ENCODE measurements around the gene NOP14. TPM values are rescaled to one million over a fixed set of nuclear protein-coding genes. Genes with fewer than 3 reads are reported as not detected.

NOP14 gene
- total and polyA plus RNA-seq, 2 donors (not counting 3 experiments of a cell fraction or from before 2014, with no cell fraction given) = 9.5 to 45.2 TPM

DNA sequence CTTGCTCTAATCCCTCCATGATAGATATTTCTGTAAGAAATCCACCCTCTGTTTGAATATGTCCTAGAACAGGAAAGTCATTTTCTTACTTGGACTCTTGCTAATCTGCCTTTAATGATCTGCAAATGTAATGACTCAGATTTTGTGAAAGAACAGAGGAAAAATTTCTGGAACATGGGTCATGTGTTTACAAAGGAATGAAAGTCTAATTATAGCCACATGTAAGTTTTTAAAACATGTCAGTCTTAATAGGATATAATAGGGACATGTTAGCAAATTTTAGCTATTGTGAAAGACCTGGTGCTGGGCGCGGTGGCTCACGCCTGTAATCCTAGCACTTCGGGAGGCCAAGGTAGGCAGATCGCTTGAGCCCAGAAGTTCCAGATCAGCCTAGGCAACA lies 47.8 kb upstream of the NOP14 start:
- Histone ChIP-seq H3K4me1 (ENCODE audit: control insufficient read depth, extremely low read depth, insufficient read depth, low read length) (no peaks in the 10 kb centered on the region), H3K4me2 (ENCODE audit: insufficient read depth, low read length) (no peak overlapping the region), H3K27ac (ENCODE audit: insufficient read depth, low read depth, low read length) (no peak overlapping the region), H3K36me3 (ENCODE audit: control insufficient read depth in 2 of 2, extremely low read depth in 1 of 2, insufficient read depth in 2 of 2, low read length in 2 of 2) (no peaks in the 10 kb centered on the region), H3K9me1 (replicated peaks; ENCODE audit: control insufficient read depth, extremely low read depth, insufficient read depth, low read length) (no peaks in the 10 kb centered on the region), H4K20me1 (replicated peaks; ENCODE audit: control insufficient read depth, extremely low read depth, insufficient read depth, low read length) (no peaks in the 10 kb centered on the region), H2AFZ (ENCODE audit: low read depth, low read length) (no peak overlapping the region), H3K9me3 (replicated peaks; ENCODE audit: control insufficient read depth, insufficient read depth, low read length) (no peaks in the 10 kb centered on the region), H3K4me3 (replicated peaks in 1 of 3; ENCODE audit: insufficient read depth in 1 of 3, low read depth in 1 of 3, low read length in 3 of 3) (no peak overlapping the region), H3K79me2 (ENCODE audit: control insufficient read depth, insufficient read depth, low read length) (no peaks in the 10 kb centered on the region), H3K9ac (replicated peaks; ENCODE audit: extremely low read depth, insufficient read depth, low read length) (no peak overlapping the region), H3K27me3 (ENCODE audit: control insufficient read depth in 2 of 2, insufficient read depth in 2 of 2, low read length in 2 of 2) (no peaks in the 10 kb centered on the region)
- CTCF ChIA-PET = no interaction called here
- intact Hi-C loops (cut with micrococcal nuclease) = no loop called here
- no TSS peak for BruUV-seq (replicated peaks)
- POLR2A ChIA-PET = no interaction called here
- TF ChIP-seq MYC (IDR thresholded peaks at IDR 0.05; ENCODE audit: low read depth, low read length) (no peak), EZH2 (IDR thresholded peaks at IDR 0.05; ENCODE audit: borderline replicate concordance, low read depth, low read length, severe bottlenecking) (no peak), POLR2AphosphoS5 (IDR thresholded peaks at IDR 0.05; ENCODE audit: insufficient read depth, low read depth, low read length) (no peak), GATA2 (IDR thresholded peaks at IDR 0.05; ENCODE audit: insufficient read depth, insufficient read length, low read depth, low read length) (no peak), FOS (IDR thresholded peaks at IDR 0.05; ENCODE audit: borderline replicate concordance, insufficient read depth, low read length) (no peak), POLR2A (IDR thresholded peaks at IDR 0.05; ENCODE audit: low read depth, low read length) (no peak), JUN (IDR thresholded peaks at IDR 0.05; ENCODE audit: borderline replicate concordance, insufficient read depth, insufficient read length, low read depth) (no peak)
- TF ChIP-seq, protein P1, sequence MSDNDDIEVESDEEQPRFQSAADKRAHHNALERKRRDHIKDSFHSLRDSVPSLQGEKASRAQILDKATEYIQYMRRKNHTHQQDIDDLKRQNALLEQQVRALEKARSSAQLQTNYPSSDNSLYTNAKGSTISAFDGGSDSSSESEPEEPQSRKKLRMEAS (IDR thresholded peaks at IDR 0.05; ENCODE audit: insufficient read depth, insufficient read length) = no peak
- TF ChIP-seq, protein P2, sequence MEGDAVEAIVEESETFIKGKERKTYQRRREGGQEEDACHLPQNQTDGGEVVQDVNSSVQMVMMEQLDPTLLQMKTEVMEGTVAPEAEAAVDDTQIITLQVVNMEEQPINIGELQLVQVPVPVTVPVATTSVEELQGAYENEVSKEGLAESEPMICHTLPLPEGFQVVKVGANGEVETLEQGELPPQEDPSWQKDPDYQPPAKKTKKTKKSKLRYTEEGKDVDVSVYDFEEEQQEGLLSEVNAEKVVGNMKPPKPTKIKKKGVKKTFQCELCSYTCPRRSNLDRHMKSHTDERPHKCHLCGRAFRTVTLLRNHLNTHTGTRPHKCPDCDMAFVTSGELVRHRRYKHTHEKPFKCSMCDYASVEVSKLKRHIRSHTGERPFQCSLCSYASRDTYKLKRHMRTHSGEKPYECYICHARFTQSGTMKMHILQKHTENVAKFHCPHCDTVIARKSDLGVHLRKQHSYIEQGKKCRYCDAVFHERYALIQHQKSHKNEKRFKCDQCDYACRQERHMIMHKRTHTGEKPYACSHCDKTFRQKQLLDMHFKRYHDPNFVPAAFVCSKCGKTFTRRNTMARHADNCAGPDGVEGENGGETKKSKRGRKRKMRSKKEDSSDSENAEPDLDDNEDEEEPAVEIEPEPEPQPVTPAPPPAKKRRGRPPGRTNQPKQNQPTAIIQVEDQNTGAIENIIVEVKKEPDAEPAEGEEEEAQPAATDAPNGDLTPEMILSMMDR (IDR thresholded peaks at IDR 0.05; ENCODE audit: extremely low read depth in 1 of 2, insufficient read depth in 1 of 2, low read depth in 1 of 2, low read length in 2 of 2) = no peak
- FAIRE-seq (no peak), DNase-seq (ENCODE audit: low read depth, low spot score) (no peak)
- dilution Hi-C loops (cut with MboI; ENCODE audit: extremely low pct_ligation_motif_present, low sequenced_read_pairs) = no loop called here

Data from endothelial cell of umbilical vein (primary cell).